GM18867 (cell line): ENCODE measurements around the gene MAP3K21.

Experiments
- ATAC-seq: cut with Tn5 transposase; IDR thresholded peaks from one replicate; pipeline ENCODE4 v1.9.1; 2021; ENCODE audit warnings: mild to moderate bottlenecking, moderate library complexity; ENCODE audit not compliant: unreplicated experiment

MAP3K21 gene

GRCh38 chr1:233431753-233432403, 104.4 kb downstream of the MAP3K21 start:
- no peak for ATAC-seq

- ATAC-seq: no peak
Observed at GRCh38 chr1:233432916-233433315, 105.4 kb downstream of the MAP3K21 start.

GRCh38 chr1:233433436-233434210, 106.1 kb downstream of the MAP3K21 start:
- ATAC-seq: no peak
